H9 (cell line): Measurements from ENCODE around the gene MALRD1. TPM values are rescaled to one million over a fixed set of nuclear protein-coding genes. Genes with fewer than 3 reads are reported as not detected.

ENCODE experiments used
- DNase-seq: peaks from one replicate; pipeline ENCODE4 v3.0.0-alpha.2; 2017
- H2AFZ ChIP-seq: one replicate; pipeline ENCODE4 v1.6.1; 2013; ENCODE audit warnings: mild to moderate bottlenecking, low read length, control low read depth, moderate library complexity
- H2AK5ac ChIP-seq: 2 replicates; pipeline ENCODE4 v1.6.1; 2013; ENCODE audit warnings: low read length, control low read depth, mixed read lengths; ENCODE audit not compliant: insufficient read length
- H2BK120ac ChIP-seq: one replicate; pipeline ENCODE4 v1.6.1; 2013; ENCODE audit warnings: low read depth, mild to moderate bottlenecking, low read length, control low read depth, inconsistent platforms; ENCODE audit not compliant: poor library complexity, severe bottlenecking
- H2BK12ac ChIP-seq: 2 replicates; pipeline ENCODE4 v1.6.1; 2013; ENCODE audit warnings: low read length, control low read depth, mixed read lengths, low read depth; ENCODE audit not compliant: insufficient read length
- H2BK15ac ChIP-seq: 2 replicates; pipeline ENCODE4 v1.6.1; 2013; ENCODE audit warnings: low read depth, low read length, control low read depth
- H2BK20ac ChIP-seq: one replicate; pipeline ENCODE4 v1.6.1; 2013; ENCODE audit warnings: low read depth, mild to moderate bottlenecking, low read length, control low read depth, inconsistent platforms; ENCODE audit not compliant: poor library complexity, severe bottlenecking
- H2BK5ac ChIP-seq: 2 replicates; pipeline ENCODE4 v1.6.1; 2013; ENCODE audit warnings: low read length, control low read depth, mixed read lengths; ENCODE audit not compliant: insufficient read length
- H3K14ac ChIP-seq: 2 replicates; pipeline ENCODE4 v1.6.1; 2013; ENCODE audit warnings: low read length, control low read depth; ENCODE audit not compliant: insufficient read depth
- H3K18ac ChIP-seq: 2 replicates; pipeline ENCODE4 v1.6.1; 2013; ENCODE audit warnings: low read depth, mild to moderate bottlenecking, mixed read lengths, low read length, control low read depth; ENCODE audit not compliant: insufficient read length
- H3K23ac ChIP-seq: 2 replicates; pipeline ENCODE4 v1.6.1; 2013; ENCODE audit warnings: low read length, control low read depth, mixed read lengths, low read depth; ENCODE audit not compliant: insufficient read length
- H3K23me2 ChIP-seq: 2 replicates; pipeline ENCODE4 v1.6.1; 2013; ENCODE audit warnings: low read depth, mild to moderate bottlenecking, mixed read lengths, low read length, control low read depth; ENCODE audit not compliant: insufficient read length, poor library complexity, severe bottlenecking
- H3K27ac ChIP-seq: 2 replicates; pipeline ENCODE4 v1.5.1; 2013; ENCODE audit warnings: low read length, control low read depth, mixed read lengths, low read depth; ENCODE audit not compliant: insufficient read length
- H3K27me3 ChIP-seq: 2 replicates; pipeline ENCODE4 v1.6.1; 2013; ENCODE audit warnings: low read length, control low read depth, inconsistent platforms; ENCODE audit not compliant: insufficient read depth
- H3K4ac ChIP-seq: 2 replicates; pipeline ENCODE4 v1.6.1; 2013; ENCODE audit warnings: low read depth, mild to moderate bottlenecking, control low read depth, inconsistent platforms, low read length, moderate library complexity
- H3K4me1 ChIP-seq: 2 replicates; pipeline ENCODE4 v1.6.1; 2013; ENCODE audit warnings: low read length, control low read depth, inconsistent platforms; ENCODE audit not compliant: insufficient read depth
- H3K4me2 ChIP-seq: 2 replicates; pipeline ENCODE4 v1.6.1; 2013; ENCODE audit warnings: low read length, control low read depth, mixed read lengths; ENCODE audit not compliant: insufficient read length, insufficient read depth
- H3K56ac ChIP-seq: 2 replicates; pipeline ENCODE4 v1.6.1; 2013; ENCODE audit warnings: low read depth, mild to moderate bottlenecking, mixed read lengths, low read length, control low read depth; ENCODE audit not compliant: insufficient read length
- H3K79me1 ChIP-seq: 2 replicates; pipeline ENCODE4 v1.6.1; 2013; ENCODE audit warnings: low read depth, mild to moderate bottlenecking, moderate library complexity, low read length, control low read depth, inconsistent platforms; ENCODE audit not compliant: insufficient read depth, poor library complexity, severe bottlenecking
- H3K79me2 ChIP-seq: 2 replicates; pipeline ENCODE4 v1.6.1; 2013; ENCODE audit warnings: low read length, control low read depth, inconsistent platforms; ENCODE audit not compliant: insufficient read depth
- H3K9ac ChIP-seq: 2 replicates; pipeline ENCODE4 v1.6.1; 2013; ENCODE audit warnings: low read length, control low read depth, mixed read lengths; ENCODE audit not compliant: insufficient read length; ENCODE audit errors: extremely low read depth
- H3K9me3 ChIP-seq: one replicate; pipeline ENCODE4 v1.6.1; 2013; ENCODE audit warnings: low read depth, low read length, inconsistent platforms; ENCODE audit not compliant: control insufficient read depth
- H3T11ph ChIP-seq: one replicate; pipeline ENCODE4 v1.6.1; 2013; ENCODE audit warnings: mild to moderate bottlenecking, low read length, control low read depth, inconsistent platforms
- H4K20me1 ChIP-seq: one replicate; pipeline ENCODE4 v1.6.1; 2013; ENCODE audit not compliant: control insufficient read depth, insufficient read length, insufficient read depth
- H4K5ac ChIP-seq: 2 replicates; pipeline ENCODE4 v1.6.1; 2013; ENCODE audit warnings: low read depth, mild to moderate bottlenecking, mixed read lengths, low read length, control low read depth; ENCODE audit not compliant: insufficient read length
- H4K8ac ChIP-seq: replicated peaks from 2 replicates; pipeline ENCODE4 v1.6.1; 2013; ENCODE audit warnings: low read length, control low read depth, mixed read lengths, low read depth; ENCODE audit not compliant: insufficient read length
- H4K91ac ChIP-seq: 2 replicates; pipeline ENCODE4 v1.6.1; 2013; ENCODE audit warnings: low read depth, mild to moderate bottlenecking, moderate library complexity, mixed read lengths, low read length, control low read depth; ENCODE audit not compliant: insufficient read length
- H3K27ac Mint-ChIP-seq, 3 experiments: 2 replicates in 2 of 3; 3 replicates in 1 of 3; pipeline ENCODE4 v1.8.0; 2020 to 2021; ENCODE audit warnings: mixed read lengths in 3 of 3, mild to moderate bottlenecking in 1 of 3, moderate library complexity in 1 of 3
- H3K27me3 Mint-ChIP-seq: 2 replicates; pipeline ENCODE4 v1.8.0; 2021; ENCODE audit warnings: low read depth, mild to moderate bottlenecking, moderate library complexity, mixed read lengths
- H3K36me3 Mint-ChIP-seq, 3 experiments: 2 replicates in 2 of 3; 3 replicates in 1 of 3; pipeline ENCODE4 v1.8.0; 2020 to 2021; ENCODE audit warnings: low read depth in 3 of 3, mixed read lengths in 3 of 3; ENCODE audit not compliant: insufficient read depth in 1 of 3
- H3K4me1 Mint-ChIP-seq, 2 experiments: 2 replicates each; pipeline ENCODE4 v1.8.0; 2020; ENCODE audit warnings: mixed read lengths in 2 of 2
- H3K4me3 Mint-ChIP-seq, 2 experiments: 2 replicates in 1 of 2; 3 replicates in 1 of 2; pipeline ENCODE4 v1.8.0; 2020 to 2021; ENCODE audit warnings: mild to moderate bottlenecking in 2 of 2, mixed read lengths in 2 of 2, moderate library complexity in 1 of 2
- H3K9me3 Mint-ChIP-seq, 2 experiments: 2 replicates in 1 of 2; 3 replicates in 1 of 2; pipeline ENCODE4 v1.8.0; 2020; ENCODE audit warnings: mild to moderate bottlenecking in 2 of 2, mixed read lengths in 2 of 2, moderate library complexity in 1 of 2
- WGBS: extraction: QIAGEN DNeasy Blood & Tissue Kit; methylation state at CpG from one replicate; pipeline ENCODE4 v1.1.7; 2013; ENCODE audit warnings: missing lambda C conversion rate, low lambda C conversion rate, mixed read lengths; ENCODE audit not compliant: insufficient read length; ENCODE audit errors: extremely low coverage; 5-methylcytosine and 5-hydroxymethylcytosine counted together
- total RNA-seq: library from RNA; stranded (reverse); gene quantifications from 2 replicates; pipeline ENCODE4 v1.2.1, GENCODE V29; 2021
- TF ChIP-seq, protein P1 (sequence below): fragments of 200-600 bp; sonication (generic); conservative IDR thresholded peaks from 3 replicates; pipeline ENCODE4 v1.8.0; 2021; ENCODE audit warnings: antibody characterized with exemption, mild to moderate bottlenecking

MALRD1 gene
- total RNA-seq, 1 experiment from 2014 or later = 0.20 TPM

DNA sequence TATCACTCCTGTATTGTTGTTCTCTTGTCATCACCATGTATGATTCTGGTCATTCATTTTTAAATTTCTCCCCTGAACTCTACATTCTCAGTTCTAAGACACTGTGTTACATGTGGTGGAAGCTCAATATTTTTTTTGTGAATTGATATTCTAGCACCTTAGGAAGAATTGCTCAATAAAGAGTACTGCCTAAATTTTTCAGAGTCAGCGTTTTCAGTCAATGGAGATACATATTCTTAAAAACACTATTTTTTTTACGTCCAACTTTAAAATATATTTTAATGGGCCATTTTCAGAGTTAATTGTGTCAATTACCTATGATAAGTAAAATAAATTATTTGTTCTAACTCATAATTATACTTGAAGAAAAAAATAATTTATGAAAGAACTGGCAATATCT, 557.2 kb downstream of the MALRD1 start:
- WGBS = no CpG with 5 or more reads among the region's 2 CpGs
- H3K56ac ChIP-seq = no peak overlapping the region
- H3K79me2 ChIP-seq = no peaks in the 10 kb centered on the region
- no peak overlapping the region for H3K4ac ChIP-seq
- TF ChIP-seq, protein P1, sequence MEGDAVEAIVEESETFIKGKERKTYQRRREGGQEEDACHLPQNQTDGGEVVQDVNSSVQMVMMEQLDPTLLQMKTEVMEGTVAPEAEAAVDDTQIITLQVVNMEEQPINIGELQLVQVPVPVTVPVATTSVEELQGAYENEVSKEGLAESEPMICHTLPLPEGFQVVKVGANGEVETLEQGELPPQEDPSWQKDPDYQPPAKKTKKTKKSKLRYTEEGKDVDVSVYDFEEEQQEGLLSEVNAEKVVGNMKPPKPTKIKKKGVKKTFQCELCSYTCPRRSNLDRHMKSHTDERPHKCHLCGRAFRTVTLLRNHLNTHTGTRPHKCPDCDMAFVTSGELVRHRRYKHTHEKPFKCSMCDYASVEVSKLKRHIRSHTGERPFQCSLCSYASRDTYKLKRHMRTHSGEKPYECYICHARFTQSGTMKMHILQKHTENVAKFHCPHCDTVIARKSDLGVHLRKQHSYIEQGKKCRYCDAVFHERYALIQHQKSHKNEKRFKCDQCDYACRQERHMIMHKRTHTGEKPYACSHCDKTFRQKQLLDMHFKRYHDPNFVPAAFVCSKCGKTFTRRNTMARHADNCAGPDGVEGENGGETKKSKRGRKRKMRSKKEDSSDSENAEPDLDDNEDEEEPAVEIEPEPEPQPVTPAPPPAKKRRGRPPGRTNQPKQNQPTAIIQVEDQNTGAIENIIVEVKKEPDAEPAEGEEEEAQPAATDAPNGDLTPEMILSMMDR = no peak
- H3K4me1 ChIP-seq = no peaks in the 10 kb centered on the region
- no peak overlapping the region for H3K9ac ChIP-seq
- H4K8ac ChIP-seq = no peak overlapping the region
- no peak overlapping the region for H2AFZ ChIP-seq
- H2BK5ac ChIP-seq = no peak overlapping the region
- Mint-ChIP-seq H3K4me1 (no peaks in the 10 kb centered on the region), H3K27ac (no peak overlapping the region), H3K27me3 (no peaks in the 10 kb centered on the region), H3K4me3 (no peak overlapping the region), H3K9me3 (no peaks in the 10 kb centered on the region), H3K36me3 (no peaks in the 10 kb centered on the region)
- no peaks in the 10 kb centered on the region for H3K23me2 ChIP-seq
- no peak overlapping the region for H3K18ac ChIP-seq
- no peak overlapping the region for H3T11ph ChIP-seq
- H2BK120ac ChIP-seq = no peak overlapping the region
- no peak overlapping the region for H3K4me2 ChIP-seq
- no peak overlapping the region for H2BK12ac ChIP-seq
- H3K23ac ChIP-seq = no peak overlapping the region
- no peak overlapping the region for H3K14ac ChIP-seq
- H2BK20ac ChIP-seq = no peak overlapping the region
- no peak overlapping the region for H2AK5ac ChIP-seq
- no peaks in the 10 kb centered on the region for H4K20me1 ChIP-seq
- H3K27me3 ChIP-seq = no peaks in the 10 kb centered on the region
- H3K27ac ChIP-seq = no peak overlapping the region
- no peak for DNase-seq
- no peak overlapping the region for H4K91ac ChIP-seq
- H2BK15ac ChIP-seq = no peak overlapping the region
- no peaks in the 10 kb centered on the region for H3K79me1 ChIP-seq
- no peaks in the 10 kb centered on the region for H3K9me3 ChIP-seq
- H4K5ac ChIP-seq = no peak overlapping the region
